ENCODE results near the gene ADGRV1.

The ADGRV1 gene

GRCh38 chr5:91170266-91170665 lies 611.7 kb downstream of the ADGRV1 start:
- no peak for DNase-seq (ENCODE audit: extremely low read depth, low read depth)

GRCh38 chr5:91171322-91171721 lies 612.7 kb downstream of the ADGRV1 start:
- no peak for DNase-seq (ENCODE audit: extremely low read depth, low read depth)
- no peak for TF ChIP-seq CTCF (IDR thresholded peaks at IDR 0.05; ENCODE audit: low read depth, low read length)

More at GRCh38 chr5:91170266-91170665, 611.7 kb downstream of the ADGRV1 start:
- TF ChIP-seq CTCF (IDR thresholded peaks at IDR 0.05; ENCODE audit: low read depth, low read length): no peak

- TF ChIP-seq CTCF (IDR thresholded peaks at IDR 0.05; ENCODE audit: low read depth, low read length): no peak
- no peak for DNase-seq (ENCODE audit: extremely low read depth, low read depth)
Measured at GRCh38 chr5:91174396-91174795, 615.8 kb downstream of the ADGRV1 start.

- no peak for TF ChIP-seq CTCF (IDR thresholded peaks at IDR 0.05; ENCODE audit: low read depth, low read length)
Measured at GRCh38 chr5:91175708-91176107, 617.1 kb downstream of the ADGRV1 start.

GRCh38 chr5:91176288-91177016 lies 617.9 kb downstream of the ADGRV1 start:
- no peak for DNase-seq (ENCODE audit: extremely low read depth, low read depth)
- TF ChIP-seq CTCF (IDR thresholded peaks at IDR 0.05; ENCODE audit: low read depth, low read length): no peak

More at GRCh38 chr5:91175708-91176107, 617.1 kb downstream of the ADGRV1 start:
- no peak for DNase-seq (ENCODE audit: extremely low read depth, low read depth)

- TF ChIP-seq CTCF (IDR thresholded peaks at IDR 0.05; ENCODE audit: low read depth, low read length): no peak
- no peak for DNase-seq (ENCODE audit: extremely low read depth, low read depth)
Measured at GRCh38 chr5:91177085-91177484, 618.5 kb downstream of the ADGRV1 start.

- no peak for TF ChIP-seq CTCF (IDR thresholded peaks at IDR 0.05; ENCODE audit: low read depth, low read length)
- no peak for DNase-seq (ENCODE audit: extremely low read depth, low read depth)
Measured at GRCh38 chr5:91177639-91178038, 619.0 kb downstream of the ADGRV1 start.

Data from AG09319 (cell line).